Suprapubic skin (tissue), 4 donors: ENCODE measurements around the gene TMEM256.

Experiments used
- POLR2A ChIP-seq, 2 donors: fragments of 450-650 bp; IDR thresholded peaks; one replicate each; pipeline ENCODE4 v1.6.1; 2017; ENCODE audit warnings: antibody characterized with exemption in 2 of 2, mild to moderate bottlenecking in 2 of 2, moderate library complexity in 2 of 2
- POLR2AphosphoS5 ChIP-seq, 3 donors: sonication (generic); formaldehyde crosslinking; IDR thresholded peaks; one replicate each; pipeline ENCODE4 v1.6.1; 2017; ENCODE audit warnings: antibody characterized with exemption in 3 of 3

GRCh38 chr17:7356756-7357155, 47.1 kb downstream of the TMEM256 start:
- TF ChIP-seq POLR2A (IDR thresholded peaks at IDR 0.05), result no peak
- no peak for TF ChIP-seq POLR2AphosphoS5 (IDR thresholded peaks at IDR 0.05)
